Activated CD4-positive, CD25-positive, alpha-beta regulatory T cell treated with anti-CD3 and anti-CD28 coated beads, Interleukin-2, amount 50 U/mL, for 16 hours (primary cell): ENCODE data around the gene CNTN3.

Experiments
- DNase-seq: peaks from one replicate; pipeline ENCODE4 v3.0.0-alpha.2; 2020; ENCODE audit warnings: low read depth, low spot score

CNTN3 gene

DNA sequence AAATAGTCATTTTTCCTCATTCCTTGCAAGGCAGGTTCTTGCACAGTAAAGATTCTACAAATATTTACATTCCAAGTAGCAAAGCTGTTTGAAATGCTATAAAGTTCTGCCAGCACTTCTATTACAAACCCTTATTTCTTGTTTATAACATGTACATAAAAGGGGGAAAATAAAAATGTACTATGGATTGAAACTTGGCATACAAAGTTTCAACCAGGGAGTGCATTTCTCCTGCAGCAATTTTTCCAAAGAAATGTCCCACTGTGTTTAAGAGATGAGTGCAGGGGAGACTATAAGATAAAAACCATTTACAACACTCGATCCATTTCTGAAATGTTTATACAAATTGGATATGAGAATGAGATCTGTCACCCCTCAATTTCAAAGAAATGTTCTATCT, 3.3 kb downstream of the CNTN3 start:
- no peak for DNase-seq

DNA sequence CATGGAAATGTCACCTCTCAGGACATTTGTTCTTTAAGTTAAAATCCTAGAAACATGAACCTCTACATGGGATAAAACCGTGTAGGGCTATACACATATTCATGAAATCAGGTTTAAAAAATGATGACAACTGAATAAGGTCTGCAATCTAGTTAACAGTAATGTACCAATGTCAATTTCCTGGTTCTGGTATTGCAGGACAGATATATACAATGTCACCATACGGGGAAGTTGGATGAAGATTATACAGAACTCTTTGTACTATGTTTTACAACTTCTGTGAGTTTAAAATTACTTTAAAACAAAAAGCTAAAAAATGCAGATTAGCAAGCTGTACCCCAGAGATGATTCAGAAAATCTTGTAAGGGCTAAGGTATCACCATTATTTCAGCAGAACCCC, 6.7 kb downstream of the CNTN3 start:
- no peak for DNase-seq

DNA sequence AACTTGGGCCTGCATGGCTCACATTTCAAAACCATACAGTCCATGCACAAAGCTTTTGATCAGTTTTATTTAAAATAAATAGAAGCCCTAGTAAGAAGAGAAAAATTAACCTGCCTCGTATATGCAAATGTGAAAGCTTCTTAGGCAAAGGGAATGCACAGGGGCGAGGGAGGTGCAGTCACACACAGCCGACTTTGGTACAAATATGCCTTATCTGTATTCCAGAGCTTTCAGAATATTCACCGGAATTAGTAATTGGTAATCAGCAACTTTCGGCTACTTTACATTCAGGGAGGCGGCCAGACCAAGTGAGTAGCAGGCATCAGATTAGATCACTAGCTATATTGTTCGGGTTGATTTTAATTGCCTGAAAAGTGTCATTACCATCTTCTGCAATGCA, 7.5 kb downstream of the CNTN3 start:
- no peak for DNase-seq

DNA sequence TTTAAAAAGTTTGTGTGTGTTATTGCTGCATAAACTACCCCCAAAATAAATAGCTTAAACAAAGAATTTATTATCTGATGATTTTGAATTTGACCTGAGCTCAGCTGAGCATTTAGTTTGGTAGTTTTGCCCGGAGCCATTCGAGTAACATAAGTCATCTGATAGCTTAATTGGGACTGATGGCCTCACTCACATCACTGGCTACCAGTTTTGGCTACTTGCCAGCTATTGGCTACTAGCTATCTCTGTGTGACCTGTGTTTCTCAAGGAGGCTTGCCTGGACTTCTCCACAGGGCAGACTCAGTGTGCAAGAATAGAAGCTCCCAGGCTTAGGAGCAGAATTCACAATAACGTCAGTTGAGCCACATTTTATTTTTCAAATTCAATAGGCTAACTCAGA, 9.0 kb downstream of the CNTN3 start:
- no peak for DNase-seq

DNA sequence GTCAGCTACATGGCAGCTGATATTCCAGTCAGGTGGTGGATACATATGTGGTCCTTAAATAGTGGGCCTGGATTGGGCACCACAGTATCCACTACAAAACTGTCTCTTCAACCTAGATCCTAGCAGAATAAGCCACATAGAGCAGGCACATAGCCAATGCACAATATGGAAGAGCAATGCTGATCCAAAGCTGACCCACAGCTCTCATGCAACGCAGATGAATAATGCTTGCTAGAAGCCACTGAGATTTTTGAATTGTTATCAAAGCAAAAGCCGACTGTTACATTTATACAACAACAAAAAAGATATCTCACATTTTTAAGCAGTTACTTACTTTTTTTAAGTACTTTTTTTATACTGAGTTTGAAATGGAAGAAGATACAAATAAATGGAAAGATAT, 11.2 kb downstream of the CNTN3 start:
- no peak for DNase-seq

DNA sequence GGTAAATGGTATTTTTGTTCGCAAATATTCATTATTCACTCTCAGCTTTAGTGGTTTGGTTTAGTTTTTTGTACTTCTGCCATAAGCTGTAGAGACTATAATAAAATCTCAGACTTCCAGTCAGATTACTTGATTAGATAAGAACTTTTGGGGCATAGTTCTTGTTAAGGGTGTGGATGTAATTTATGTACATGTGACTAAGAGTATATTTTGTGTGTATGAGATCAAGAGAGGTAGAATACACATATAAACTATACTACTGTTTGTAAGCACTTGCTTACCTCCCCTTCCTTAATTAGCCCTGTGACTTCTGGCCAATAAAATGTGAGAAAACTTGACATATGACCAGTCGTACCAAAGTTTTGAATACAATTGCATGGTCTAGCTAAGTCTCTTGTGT, 12.0 kb downstream of the CNTN3 start:
- DNase-seq = no peak

DNA sequence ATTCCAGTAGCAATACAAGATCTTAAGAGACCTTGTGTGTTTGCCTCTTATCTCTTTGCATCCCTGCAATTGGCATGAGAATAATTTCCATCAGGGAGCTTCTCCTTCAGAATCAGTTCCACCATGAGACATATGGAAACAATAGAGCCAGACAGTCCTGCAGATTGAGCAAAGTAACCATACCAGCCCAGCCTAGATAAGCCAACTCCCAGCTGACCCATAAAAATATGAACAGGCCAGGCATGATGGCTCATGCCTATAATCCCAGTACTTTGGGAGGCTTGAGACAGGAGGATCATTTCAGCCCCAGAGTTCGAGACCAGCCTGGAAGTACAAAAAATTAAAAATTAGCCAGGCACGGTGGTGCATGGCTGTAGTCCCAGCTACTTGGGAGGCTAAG, 12.7 kb downstream of the CNTN3 start:
- DNase-seq = no peak

DNA sequence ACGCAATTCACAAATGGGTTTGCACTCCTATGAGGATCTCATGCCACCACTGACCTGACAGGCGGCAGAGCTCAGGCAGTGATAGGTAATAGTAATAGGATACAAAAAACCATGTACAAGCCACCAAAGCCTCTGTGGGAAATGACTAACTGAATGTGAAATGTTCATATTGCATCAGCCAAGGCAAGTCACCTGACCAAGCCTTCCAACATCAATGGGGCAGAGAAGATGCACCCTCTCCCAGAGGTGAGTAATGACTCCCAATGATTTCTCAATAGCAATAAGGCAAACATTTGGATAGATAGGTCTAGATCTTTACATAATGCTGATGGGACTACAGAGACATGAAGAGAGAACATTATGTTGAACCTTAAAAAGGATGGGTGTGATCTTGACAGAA, 14.9 kb downstream of the CNTN3 start:
- DNase-seq = no peak

DNA sequence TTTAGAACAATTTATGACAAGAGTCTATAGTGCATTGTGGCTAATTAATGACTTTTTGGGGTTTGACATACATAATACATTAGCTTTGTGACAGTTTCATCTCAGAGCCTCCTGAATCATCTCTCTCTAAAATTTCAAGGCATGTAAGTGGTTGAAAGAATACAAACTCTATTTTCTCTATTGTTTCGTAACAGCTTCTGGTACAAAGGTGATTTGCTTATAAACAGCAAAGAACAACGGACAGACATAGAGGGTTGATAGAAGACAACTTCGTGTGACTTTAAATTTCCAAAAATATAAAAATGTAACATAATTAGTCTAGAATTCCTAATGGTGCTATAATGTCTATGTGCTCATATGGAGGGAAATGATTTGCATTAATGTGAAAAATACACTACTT, 21.3 kb downstream of the CNTN3 start:
- DNase-seq = no peak

DNA sequence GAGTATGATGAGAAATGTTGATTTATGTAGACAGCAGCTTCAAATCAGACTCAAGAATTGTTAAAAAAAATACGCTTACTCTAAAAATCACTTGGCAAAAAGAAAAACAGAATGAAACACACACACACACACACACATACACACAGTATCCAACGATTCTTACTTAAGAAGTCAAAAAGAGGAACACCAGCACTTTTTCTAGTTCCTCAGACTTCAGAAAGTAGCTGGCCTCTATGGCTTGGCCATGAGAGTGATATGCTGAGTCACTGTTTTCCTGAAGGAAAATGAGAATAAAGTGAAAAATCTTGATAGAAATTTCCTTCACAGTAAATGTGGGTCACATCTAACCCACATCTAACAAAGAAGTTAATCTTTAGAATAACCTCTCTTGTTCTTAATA, 22.1 kb downstream of the CNTN3 start:
- DNase-seq = no peak

DNA sequence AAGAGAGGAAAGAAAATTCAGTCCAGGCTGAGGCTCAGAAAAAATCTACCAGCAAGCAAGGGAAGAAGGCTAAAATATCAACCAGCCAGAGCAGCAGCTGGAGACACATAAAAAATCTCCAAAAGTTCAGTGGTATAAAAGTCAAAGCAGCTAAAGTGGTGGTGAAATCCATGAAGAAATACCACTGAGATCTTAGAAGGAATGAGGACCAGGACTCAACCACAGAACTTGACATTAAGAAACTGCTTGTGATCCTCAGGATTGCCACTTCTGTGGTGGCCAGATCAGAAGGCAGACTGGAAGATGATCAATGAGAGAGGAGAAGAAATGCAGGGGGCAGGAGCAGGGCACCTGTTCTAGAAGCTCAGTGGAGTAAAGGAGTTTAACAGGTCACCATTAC, 22.5 kb downstream of the CNTN3 start:
- DNase-seq = no peak

DNA sequence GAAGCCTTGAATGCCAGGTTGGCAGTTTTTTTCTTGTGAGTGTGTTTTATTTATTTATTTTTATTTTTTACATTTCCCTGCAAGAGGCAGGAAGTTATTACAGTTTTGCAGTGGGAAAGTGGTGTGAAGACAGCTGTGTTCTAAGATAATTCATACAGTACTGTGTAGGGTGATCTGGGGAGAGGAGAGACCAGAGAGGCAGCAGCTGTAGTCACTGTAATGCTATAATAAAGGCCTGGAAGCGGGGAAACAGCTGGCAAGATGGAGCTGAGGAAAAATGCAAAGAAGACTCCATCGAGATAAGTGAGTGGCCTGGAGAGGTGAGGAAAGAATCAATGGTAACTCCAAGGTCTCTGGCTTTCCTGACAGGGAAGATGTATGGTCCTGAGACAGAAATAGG, 23.1 kb downstream of the CNTN3 start:
- no peak for DNase-seq

DNA sequence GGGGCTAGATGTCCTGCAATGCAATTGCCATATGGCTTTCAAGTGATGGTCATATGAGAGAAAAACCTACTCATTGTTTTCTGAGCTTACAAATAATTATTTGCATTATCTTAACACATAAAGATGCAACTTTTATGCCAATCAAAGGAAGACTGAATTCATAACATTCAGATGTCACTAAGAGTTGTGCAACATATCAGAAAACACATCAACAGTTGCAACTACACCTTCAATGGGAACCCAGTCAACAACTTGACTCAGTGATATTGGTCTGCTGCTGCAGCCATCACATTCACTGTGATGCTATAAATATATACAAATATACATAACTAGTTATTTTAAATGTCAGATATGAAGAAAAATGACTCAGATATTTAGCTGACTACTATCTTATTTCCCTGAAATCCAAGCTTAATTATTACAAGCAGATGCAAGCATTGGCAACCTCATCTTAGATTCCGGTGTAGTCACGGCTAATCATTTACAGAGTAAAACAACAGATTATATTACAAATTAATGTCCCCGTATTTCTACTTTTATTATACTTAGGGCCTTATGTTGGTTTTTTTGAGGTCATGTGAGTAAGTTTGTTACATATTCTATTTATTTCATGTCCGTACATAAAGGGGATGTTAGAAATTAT, 23.7 kb downstream of the CNTN3 start:
- DNase-seq = no peak

DNA sequence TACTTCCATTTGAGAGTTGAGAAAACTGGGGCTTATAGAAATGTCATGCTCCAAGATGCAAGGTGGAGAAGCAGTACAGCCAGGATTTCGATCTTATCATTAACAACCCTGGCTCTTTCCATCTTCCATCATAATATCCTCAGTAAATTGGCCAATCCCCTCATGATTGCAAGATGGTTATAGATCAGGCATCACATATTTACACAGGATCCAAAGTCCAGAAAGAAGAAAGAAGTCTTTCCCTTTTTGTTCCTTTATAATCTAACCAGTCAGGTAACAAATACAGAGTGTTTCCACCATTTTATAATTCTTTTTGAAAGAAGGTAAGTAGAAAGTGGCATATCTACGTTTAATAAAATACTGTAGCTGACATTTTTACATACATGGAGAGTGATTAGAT, 29.7 kb downstream of the CNTN3 start:
- no peak for DNase-seq

DNA sequence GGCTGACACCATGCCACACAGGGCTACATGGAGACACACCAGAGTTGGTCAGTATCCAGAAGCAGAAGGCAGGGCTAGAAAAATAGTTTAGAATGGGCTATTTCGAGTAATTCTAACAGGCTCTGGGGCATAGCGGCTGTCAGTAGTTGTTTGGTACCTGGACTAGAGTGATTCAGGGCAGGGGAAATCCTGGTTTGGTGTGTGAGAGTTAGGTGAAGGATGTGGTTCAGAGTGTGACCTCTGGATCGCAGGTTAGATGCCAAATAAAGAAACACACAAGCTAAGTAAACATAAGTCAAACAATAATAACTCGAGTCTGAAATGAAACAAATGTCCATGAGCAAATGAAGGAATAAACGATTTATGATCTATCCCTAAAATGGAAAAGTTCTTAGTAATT, 31.5 kb downstream of the CNTN3 start:
- no peak for DNase-seq

DNA sequence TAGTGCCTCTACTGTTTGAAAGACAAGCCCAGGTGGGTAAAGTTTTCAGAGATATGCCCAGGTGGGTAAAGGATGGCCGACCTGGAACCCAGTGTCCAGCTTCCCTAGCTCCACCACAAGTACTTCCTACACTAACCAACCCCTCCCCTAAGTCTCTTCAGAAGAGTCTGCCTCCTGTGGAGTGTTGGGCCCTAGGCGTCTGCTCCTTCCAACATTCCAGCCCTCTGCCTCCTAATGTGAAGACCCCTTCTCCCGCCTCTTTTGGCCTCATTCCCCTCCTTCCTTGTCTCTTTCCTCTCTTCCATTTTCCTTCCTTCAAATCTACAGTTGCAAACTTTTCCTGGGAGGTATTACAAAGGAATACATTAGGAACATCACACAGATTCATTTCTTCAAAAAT, 38.6 kb downstream of the CNTN3 start:
- no peak for DNase-seq

DNA sequence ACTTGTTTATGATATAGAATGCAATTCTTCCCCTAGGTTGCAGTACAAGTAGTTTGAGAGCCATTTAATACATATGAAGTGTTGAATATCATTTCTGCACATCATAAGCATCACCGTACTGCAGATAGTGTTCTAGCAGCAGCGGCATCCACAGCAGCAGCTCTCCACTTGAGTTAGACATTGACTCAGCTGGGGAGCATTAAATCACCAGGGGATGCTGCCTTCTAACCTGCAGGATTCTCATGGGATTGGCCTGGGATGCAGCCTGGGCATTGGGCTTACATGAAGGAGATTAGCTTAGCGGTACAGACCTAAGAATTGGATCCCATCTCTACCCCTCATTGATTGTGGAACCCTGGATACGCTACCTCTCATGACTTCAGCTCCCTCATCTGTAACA, 43.3 kb downstream of the CNTN3 start:
- DNase-seq = no peak
